ENCODE results near the gene S100A8. TPM values are rescaled to one million over a fixed set of nuclear protein-coding genes. Genes with fewer than 3 reads are reported as not detected.

S100A8 gene
- polyA plus RNA-seq, 1 donor (not counting 4 experiments of a cell fraction or from before 2014, with no cell fraction given), result 403 TPM

- no peaks in the 10 kb centered on the region for H3K27me3 ChIP-seq (ENCODE audit: control insufficient read depth, extremely low read depth, insufficient read depth, low read length)
- TF ChIP-seq EZH2 (IDR thresholded peaks at IDR 0.05; ENCODE audit: low read length) (no peak), CTCF (optimal IDR thresholded peaks at IDR 0.05 in 1 of 3, IDR thresholded peaks at IDR 0.05 in 1 of 3, conservative IDR thresholded peaks at IDR 0.05 in 1 of 3; ENCODE audit: extremely low read depth in 1 of 3, insufficient read depth in 2 of 3, low read length in 3 of 3) (no peak)
- no peaks in the 10 kb centered on the region for H3K9me1 ChIP-seq (ENCODE audit: control insufficient read depth, extremely low read depth, insufficient read depth, low read length)
- H3K4me3 ChIP-seq (ENCODE audit: control insufficient read depth in 2 of 3, extremely low read depth in 1 of 3, insufficient read depth in 2 of 3, low read depth in 1 of 3, low read length in 3 of 3), result peak overlapping the region in 1 of 3 experiments; percentile 12
- H3K36me3 ChIP-seq (ENCODE audit: control insufficient read depth in 2 of 2, extremely low read depth in 1 of 2, insufficient read depth in 2 of 2, low read length in 2 of 2), result no peaks in the 10 kb centered on the region
- dilution Hi-C loops (cut with MboI; ENCODE audit: extremely low pct_ligation_motif_present, low sequenced_read_pairs), result no loop called here
- no peak overlapping the region for H3K27ac ChIP-seq (ENCODE audit: control insufficient read depth, insufficient read depth, low read length)
- H3K79me2 ChIP-seq (ENCODE audit: control insufficient read depth, insufficient read depth, low read length), result no peaks in the 10 kb centered on the region
- H3K4me2 ChIP-seq (ENCODE audit: control insufficient read depth, extremely low read depth, insufficient read depth, low read depth, low read length), result peak overlapping the region; percentile 19
- H2AFZ ChIP-seq (ENCODE audit: control insufficient read depth, low read length), result no peak overlapping the region
- no peak overlapping the region for H3K9ac ChIP-seq (ENCODE audit: control insufficient read depth, extremely low read depth, insufficient read depth, low read length)
- FAIRE-seq (no peak), DNase-seq (ENCODE audit: low read depth, low spot score) (no peak)
- H3K9me3 ChIP-seq (ENCODE audit: control insufficient read depth, low read depth, low read length), result no peaks in the 10 kb centered on the region
- peaks cover 49% of the 10 kb centered on the region for H3K4me1 ChIP-seq (ENCODE audit: control insufficient read depth, extremely low read depth, insufficient read depth, low read length)
- no peaks in the 10 kb centered on the region for H4K20me1 ChIP-seq (ENCODE audit: control insufficient read depth, extremely low read depth, insufficient read depth, low read length)
These were observed 647 bp downstream of the S100A8 start for GRCh38 chr1:153389973-153390879.

DNA sequence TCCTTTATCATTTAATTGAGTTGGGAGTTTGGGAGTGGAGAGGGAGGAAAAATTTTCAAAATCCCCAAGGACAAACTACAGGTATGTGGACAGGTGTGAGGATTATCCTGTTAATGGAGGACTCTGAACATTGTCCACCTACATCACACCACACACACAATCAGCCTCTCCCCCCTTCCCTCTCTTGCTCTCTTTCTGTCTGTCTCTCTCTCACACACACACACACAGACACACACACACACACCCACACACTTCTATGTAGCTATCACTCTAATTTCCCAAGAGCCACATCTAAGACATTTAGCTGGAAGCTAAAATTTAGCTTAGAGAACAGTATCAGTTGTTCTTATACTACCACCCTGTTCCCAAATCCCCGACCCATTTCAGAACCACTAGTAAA, 1.5 kb downstream of the S100A8 start:
- Histone ChIP-seq H3K9me1 (ENCODE audit: control insufficient read depth, extremely low read depth, insufficient read depth, low read length) (no peaks in the 10 kb centered on the region), H3K9ac (ENCODE audit: control insufficient read depth, extremely low read depth, insufficient read depth, low read length) (no peak overlapping the region), H4K20me1 (ENCODE audit: control insufficient read depth, extremely low read depth, insufficient read depth, low read length) (no peaks in the 10 kb centered on the region), H3K36me3 (ENCODE audit: control insufficient read depth in 2 of 2, extremely low read depth in 1 of 2, insufficient read depth in 2 of 2, low read length in 2 of 2) (no peaks in the 10 kb centered on the region), H3K79me2 (ENCODE audit: control insufficient read depth, insufficient read depth, low read length) (no peaks in the 10 kb centered on the region), H3K9me3 (ENCODE audit: control insufficient read depth, low read depth, low read length) (no peaks in the 10 kb centered on the region), H3K4me2 (ENCODE audit: control insufficient read depth, extremely low read depth, insufficient read depth, low read depth, low read length) (no peak overlapping the region), H3K27ac (ENCODE audit: control insufficient read depth, insufficient read depth, low read length) (no peak overlapping the region), H3K27me3 (ENCODE audit: control insufficient read depth, extremely low read depth, insufficient read depth, low read length) (no peaks in the 10 kb centered on the region), H3K4me1 (ENCODE audit: control insufficient read depth, extremely low read depth, insufficient read depth, low read length) (peaks cover 51% of the 10 kb centered on the region), H2AFZ (ENCODE audit: control insufficient read depth, low read length) (no peak overlapping the region), H3K4me3 (ENCODE audit: control insufficient read depth in 2 of 3, extremely low read depth in 1 of 3, insufficient read depth in 2 of 3, low read depth in 1 of 3, low read length in 3 of 3) (no peak overlapping the region)
- dilution Hi-C loops (cut with MboI; ENCODE audit: extremely low pct_ligation_motif_present, low sequenced_read_pairs), result no loop called here
- no peak for DNase-seq (ENCODE audit: low read depth, low spot score)
- TF ChIP-seq CTCF (optimal IDR thresholded peaks at IDR 0.05 in 1 of 3, IDR thresholded peaks at IDR 0.05 in 1 of 3, conservative IDR thresholded peaks at IDR 0.05 in 1 of 3; ENCODE audit: extremely low read depth in 1 of 3, insufficient read depth in 2 of 3, low read length in 3 of 3), result no peak
- TF ChIP-seq EZH2 (IDR thresholded peaks at IDR 0.05; ENCODE audit: low read length), result no peak
- FAIRE-seq, result no peak

All from keratinocyte (primary cell).